HepG2 (cell line): ENCODE measurements around the gene GPR39. TPM values are rescaled to one million over a fixed set of nuclear protein-coding genes. Genes with fewer than 3 reads are reported as not detected.

Source experiments
- CBFB ChIP-seq: sonication (generic); formaldehyde crosslinking; IDR thresholded peaks from 2 replicates; pipeline ENCODE4 v1.4.0; 2020; ENCODE audit warnings: missing genetic modification reagents
- CBX5 ChIP-seq: sonication (generic); formaldehyde crosslinking; IDR thresholded peaks from 2 replicates; pipeline ENCODE4 v1.4.0; 2020; ENCODE audit warnings: missing genetic modification reagents, borderline replicate concordance
- FOSL2 ChIP-seq: sonication (generic); formaldehyde crosslinking; IDR thresholded peaks from 2 replicates; pipeline ENCODE4 v1.4.0; 2020; ENCODE audit warnings: missing genetic modification reagents
- HNRNPLL ChIP-seq: fragments of 200-400 bp; formaldehyde crosslinking; IDR thresholded peaks from 2 replicates; pipeline ENCODE4 v1.6.1; 2017; ENCODE audit warnings: mild to moderate bottlenecking, low read depth, low read length; ENCODE audit not compliant: poor library complexity, severe bottlenecking
- KLF6 ChIP-seq: IDR thresholded peaks from 2 replicates; pipeline ENCODE4 v1.8.0; 2016; ENCODE audit warnings: missing biosample characterization, missing genetic modification reagents
- POLR2AphosphoS2 ChIP-seq: IDR thresholded peaks from 2 replicates; pipeline ENCODE4 v1.6.1; 2011; ENCODE audit warnings: low read depth, low read length, improper control_type of control experiment
- SMARCE1 ChIP-seq: fragments of 450-650 bp; IDR thresholded peaks from 2 replicates; pipeline ENCODE4 v1.6.1; 2017; ENCODE audit warnings: borderline replicate concordance
- TBX3 ChIP-seq: fragments of 450-650 bp; IDR thresholded peaks from 2 replicates; pipeline ENCODE4 v1.6.1; 2017; ENCODE audit warnings: antibody characterized with exemption, mild to moderate bottlenecking, inconsistent platforms, borderline replicate concordance
- ZNF260 ChIP-seq: sonication (generic); formaldehyde crosslinking; IDR thresholded peaks from 2 replicates; pipeline ENCODE4 v1.4.0; 2020; ENCODE audit warnings: missing genetic modification reagents, low read depth, mild to moderate bottlenecking, borderline replicate concordance
- ZNF276 ChIP-seq: sonication (generic); formaldehyde crosslinking; IDR thresholded peaks from 2 replicates; pipeline ENCODE4 v1.4.0; 2020; ENCODE audit warnings: mild to moderate bottlenecking, low read depth, missing genetic modification reagents
- ZNF326 ChIP-seq: sonication (generic); formaldehyde crosslinking; IDR thresholded peaks from 2 replicates; pipeline ENCODE4 v1.4.0; 2020; ENCODE audit warnings: missing genetic modification reagents, borderline replicate concordance
- ZNF446 ChIP-seq: sonication (generic); formaldehyde crosslinking; IDR thresholded peaks from 2 replicates; pipeline ENCODE4 v1.5.0; 2020; ENCODE audit warnings: mild to moderate bottlenecking, missing genetic modification reagents
- ZNF549 ChIP-seq: sonication (generic); formaldehyde crosslinking; IDR thresholded peaks from 2 replicates; pipeline ENCODE4 v1.5.0; 2020; ENCODE audit warnings: missing genetic modification reagents
- ZNF556 ChIP-seq: sonication (generic); formaldehyde crosslinking; IDR thresholded peaks from 2 replicates; pipeline ENCODE4 v1.4.0; 2020; ENCODE audit warnings: mild to moderate bottlenecking, missing genetic modification reagents, borderline replicate concordance
- ZNF713 ChIP-seq: sonication (generic); formaldehyde crosslinking; IDR thresholded peaks from 2 replicates; pipeline ENCODE4 v1.4.0; 2020; ENCODE audit warnings: mild to moderate bottlenecking, missing genetic modification reagents
- polyA plus RNA-seq, 8 experiments: library from polyadenylated mRNA; depleted of rRNA in 3 of 8; stranded (reverse) in 7 of 8; unstranded in 1 of 8; fragments of >200 nt; fragmentation: Illumina TruSeq in 4 of 8; extraction: Trizol in 4 of 8; gene quantifications; 2 replicates each; pipeline versions ENCODE4 v1.2.1 to v1.2.3, GENCODE V29; 2011 to 2016; ENCODE audit warnings: low read depth in 4 of 8, missing spikeins in 1 of 8, mixed read lengths in 1 of 8; ENCODE audit not compliant: insufficient read depth in 1 of 8
- total RNA-seq, 5 experiments: library from RNA; depleted of rRNA; stranded (reverse); fragments of >200 nt; fragmentation: Illumina TruSeq; extraction: Trizol; gene quantifications; 2 replicates each; pipeline ENCODE4 v1.2.3, GENCODE V29; 2016; ENCODE audit warnings: low read depth in 1 of 5
- TF ChIP-seq, protein P1 (sequence below): sonication (generic); formaldehyde crosslinking; IDR thresholded peaks from 2 replicates; pipeline ENCODE4 v1.5.0; 2020; ENCODE audit warnings: missing genetic modification reagents
- TF ChIP-seq, protein P2 (sequence below): fragments of 450-650 bp; IDR thresholded peaks from 2 replicates; pipeline ENCODE4 v1.6.1; 2016
- TF ChIP-seq, protein P3 (sequence below): sonication (generic); formaldehyde crosslinking; IDR thresholded peaks from 2 replicates; pipeline ENCODE4 v1.4.0; 2020; ENCODE audit warnings: missing genetic modification reagents, borderline replicate concordance
- TF ChIP-seq, protein P4 (sequence below): IDR thresholded peaks from 2 replicates; pipeline ENCODE4 v1.6.1; 2016; ENCODE audit warnings: mild to moderate bottlenecking

GPR39 gene
- total and polyA plus RNA-seq, 2 of the 13 experiments (the other 11 are each of a cell fraction or from before 2014, with no cell fraction given), result 0.16 to 0.62 TPM

DNA sequence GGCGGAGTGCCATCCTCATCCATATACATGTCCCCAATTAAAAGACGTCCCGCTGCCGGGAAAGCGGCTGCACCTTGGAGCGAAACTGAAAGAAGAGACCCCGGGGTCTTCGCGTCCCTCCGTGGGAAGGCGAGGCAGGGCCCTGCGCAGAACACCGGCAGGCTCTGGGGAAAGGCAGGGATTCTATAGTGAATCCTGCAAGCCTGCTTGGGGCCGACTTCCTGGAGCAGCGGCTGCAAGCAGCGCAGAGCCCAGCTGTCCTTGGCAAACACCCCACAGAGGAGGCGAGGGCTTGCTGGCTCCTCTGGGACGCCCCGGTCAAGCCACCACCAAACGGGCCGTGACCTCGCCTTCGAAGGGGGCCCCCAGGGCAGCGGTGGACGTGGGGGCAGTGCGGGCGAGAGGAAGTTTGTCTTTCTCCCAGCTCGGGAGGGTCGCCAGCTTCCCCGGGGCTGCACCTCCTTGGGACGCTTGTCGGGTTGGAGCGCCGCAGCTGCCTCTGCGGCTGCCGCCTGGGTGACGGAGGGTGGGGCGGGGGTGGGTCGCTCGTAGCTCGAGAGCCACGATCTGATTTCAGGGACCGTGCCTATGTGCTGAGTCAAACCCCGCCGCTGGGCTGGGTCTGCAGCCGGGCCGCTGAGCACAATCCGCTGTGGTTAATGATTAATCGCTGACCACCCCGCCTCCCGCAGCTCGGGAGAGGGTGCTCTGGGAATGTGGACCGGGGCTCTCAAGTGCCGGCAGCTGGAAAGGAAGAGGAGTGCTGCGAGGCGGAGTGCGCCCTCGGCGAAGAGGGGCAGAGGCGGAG is 486 bp upstream of the GPR39 start (continued):
- TF ChIP-seq ZNF276 (CRISPR knock-in tag) (0 out of 2 replicates have a peak, but pooled peaks have one; percentile 70), ZNF713 (CRISPR knock-in tag) (no peak), ZNF556 (CRISPR knock-in tag) (peak; percentile 95; the same call in 1 of the 2 replicates), ZNF549 (CRISPR knock-in tag) (no peak), POLR2AphosphoS2 (no peak), ZNF326 (CRISPR knock-in tag) (no peak), KLF6 (CRISPR knock-in tag) (peak; percentile 57), ZNF446 (no peak), FOSL2 (CRISPR knock-in tag) (peak; percentile 97), HNRNPLL (peak; percentile 81), TBX3 (no peak), ZNF260 (no peak), CBX5 (CRISPR knock-in tag) (peak; percentile 45; the same call in 1 of the 2 replicates), SMARCE1 (no peak), CBFB (CRISPR knock-in tag) (no peak)
- TF ChIP-seq, protein P1, sequence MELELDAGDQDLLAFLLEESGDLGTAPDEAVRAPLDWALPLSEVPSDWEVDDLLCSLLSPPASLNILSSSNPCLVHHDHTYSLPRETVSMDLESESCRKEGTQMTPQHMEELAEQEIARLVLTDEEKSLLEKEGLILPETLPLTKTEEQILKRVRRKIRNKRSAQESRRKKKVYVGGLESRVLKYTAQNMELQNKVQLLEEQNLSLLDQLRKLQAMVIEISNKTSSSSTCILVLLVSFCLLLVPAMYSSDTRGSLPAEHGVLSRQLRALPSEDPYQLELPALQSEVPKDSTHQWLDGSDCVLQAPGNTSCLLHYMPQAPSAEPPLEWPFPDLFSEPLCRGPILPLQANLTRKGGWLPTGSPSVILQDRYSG (CRISPR knock-in tag), result no peak
- TF ChIP-seq, protein P2, sequence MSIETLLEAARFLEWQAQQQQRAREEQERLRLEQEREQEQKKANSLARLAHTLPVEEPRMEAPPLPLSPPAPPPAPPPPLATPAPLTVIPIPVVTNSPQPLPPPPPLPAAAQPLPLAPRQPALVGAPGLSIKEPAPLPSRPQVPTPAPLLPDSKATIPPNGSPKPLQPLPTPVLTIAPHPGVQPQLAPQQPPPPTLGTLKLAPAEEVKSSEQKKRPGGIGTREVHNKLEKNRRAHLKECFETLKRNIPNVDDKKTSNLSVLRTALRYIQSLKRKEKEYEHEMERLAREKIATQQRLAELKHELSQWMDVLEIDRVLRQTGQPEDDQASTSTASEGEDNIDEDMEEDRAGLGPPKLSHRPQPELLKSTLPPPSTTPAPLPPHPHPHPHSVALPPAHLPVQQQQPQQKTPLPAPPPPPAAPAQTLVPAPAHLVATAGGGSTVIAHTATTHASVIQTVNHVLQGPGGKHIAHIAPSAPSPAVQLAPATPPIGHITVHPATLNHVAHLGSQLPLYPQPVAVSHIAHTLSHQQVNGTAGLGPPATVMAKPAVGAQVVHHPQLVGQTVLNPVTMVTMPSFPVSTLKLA, result no peak
- TF ChIP-seq, protein P3, sequence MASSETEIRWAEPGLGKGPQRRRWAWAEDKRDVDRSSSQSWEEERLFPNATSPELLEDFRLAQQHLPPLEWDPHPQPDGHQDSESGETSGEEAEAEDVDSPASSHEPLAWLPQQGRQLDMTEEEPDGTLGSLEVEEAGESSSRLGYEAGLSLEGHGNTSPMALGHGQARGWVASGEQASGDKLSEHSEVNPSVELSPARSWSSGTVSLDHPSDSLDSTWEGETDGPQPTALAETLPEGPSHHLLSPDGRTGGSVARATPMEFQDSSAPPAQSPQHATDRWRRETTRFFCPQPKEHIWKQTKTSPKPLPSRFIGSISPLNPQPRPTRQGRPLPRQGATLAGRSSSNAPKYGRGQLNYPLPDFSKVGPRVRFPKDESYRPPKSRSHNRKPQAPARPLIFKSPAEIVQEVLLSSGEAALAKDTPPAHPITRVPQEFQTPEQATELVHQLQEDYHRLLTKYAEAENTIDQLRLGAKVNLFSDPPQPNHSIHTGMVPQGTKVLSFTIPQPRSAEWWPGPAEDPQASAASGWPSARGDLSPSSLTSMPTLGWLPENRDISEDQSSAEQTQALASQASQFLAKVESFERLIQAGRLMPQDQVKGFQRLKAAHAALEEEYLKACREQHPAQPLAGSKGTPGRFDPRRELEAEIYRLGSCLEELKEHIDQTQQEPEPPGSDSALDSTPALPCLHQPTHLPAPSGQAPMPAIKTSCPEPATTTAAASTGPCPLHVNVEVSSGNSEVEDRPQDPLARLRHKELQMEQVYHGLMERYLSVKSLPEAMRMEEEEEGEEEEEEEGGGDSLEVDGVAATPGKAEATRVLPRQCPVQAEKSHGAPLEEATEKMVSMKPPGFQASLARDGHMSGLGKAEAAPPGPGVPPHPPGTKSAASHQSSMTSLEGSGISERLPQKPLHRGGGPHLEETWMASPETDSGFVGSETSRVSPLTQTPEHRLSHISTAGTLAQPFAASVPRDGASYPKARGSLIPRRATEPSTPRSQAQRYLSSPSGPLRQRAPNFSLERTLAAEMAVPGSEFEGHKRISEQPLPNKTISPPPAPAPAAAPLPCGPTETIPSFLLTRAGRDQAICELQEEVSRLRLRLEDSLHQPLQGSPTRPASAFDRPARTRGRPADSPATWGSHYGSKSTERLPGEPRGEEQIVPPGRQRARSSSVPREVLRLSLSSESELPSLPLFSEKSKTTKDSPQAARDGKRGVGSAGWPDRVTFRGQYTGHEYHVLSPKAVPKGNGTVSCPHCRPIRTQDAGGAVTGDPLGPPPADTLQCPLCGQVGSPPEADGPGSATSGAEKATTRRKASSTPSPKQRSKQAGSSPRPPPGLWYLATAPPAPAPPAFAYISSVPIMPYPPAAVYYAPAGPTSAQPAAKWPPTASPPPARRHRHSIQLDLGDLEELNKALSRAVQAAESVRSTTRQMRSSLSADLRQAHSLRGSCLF (CRISPR knock-in tag), result no peak
- TF ChIP-seq, protein P4, sequence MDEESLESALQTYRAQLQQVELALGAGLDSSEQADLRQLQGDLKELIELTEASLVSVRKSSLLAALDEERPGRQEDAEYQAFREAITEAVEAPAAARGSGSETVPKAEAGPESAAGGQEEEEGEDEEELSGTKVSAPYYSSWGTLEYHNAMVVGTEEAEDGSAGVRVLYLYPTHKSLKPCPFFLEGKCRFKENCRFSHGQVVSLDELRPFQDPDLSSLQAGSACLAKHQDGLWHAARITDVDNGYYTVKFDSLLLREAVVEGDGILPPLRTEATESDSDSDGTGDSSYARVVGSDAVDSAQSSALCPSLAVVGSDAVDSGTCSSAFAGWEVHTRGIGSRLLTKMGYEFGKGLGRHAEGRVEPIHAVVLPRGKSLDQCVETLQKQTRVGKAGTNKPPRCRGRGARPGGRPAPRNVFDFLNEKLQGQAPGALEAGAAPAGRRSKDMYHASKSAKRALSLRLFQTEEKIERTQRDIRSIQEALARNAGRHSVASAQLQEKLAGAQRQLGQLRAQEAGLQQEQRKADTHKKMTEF (CRISPR knock-in tag), result peak; percentile 87
